ENCODE results near the gene GPC6. TPM values are rescaled to one million over a fixed set of nuclear protein-coding genes. Genes with fewer than 3 reads are reported as not detected.

GPC6 gene
- total and polyA plus RNA-seq, 5 donors from 2014 or later: not detected

GRCh38 chr13:93262729-93263345 lies 36.2 kb downstream of the GPC6 start:
- Histone ChIP-seq H3K4me1 (ENCODE audit: control insufficient read depth, insufficient read depth, low read length, poor library complexity, severe bottlenecking) (no peaks in the 10 kb centered on the region), H3K27ac (ENCODE audit: insufficient read depth, low read length, poor library complexity, severe bottlenecking) (no peak overlapping the region), H3K9me3 (ENCODE audit: control insufficient read depth in 2 of 2, low read length in 2 of 2) (no peaks in the 10 kb centered on the region), H3K4me3 (ENCODE audit: low read depth, low read length) (no peak overlapping the region), H3K27me3 (ENCODE audit: control insufficient read depth, insufficient read depth, low read length) (no peaks in the 10 kb centered on the region), H3K36me3 (ENCODE audit: control insufficient read depth, insufficient read depth, low read length) (no peaks in the 10 kb centered on the region)
- Mint-ChIP-seq H3K36me3 (no peaks in the 10 kb centered on the region), H3K27me3 (no peaks in the 10 kb centered on the region), H3K4me1 (no peaks in the 10 kb centered on the region), H3K9me3 (peaks cover 0 to 4% (median 0%) of the 10 kb centered on the region in 7 donors), H3K4me3 (no peak overlapping the region), H3K27ac (no peak overlapping the region)
- ATAC-seq (ENCODE audit: low read depth in 2 of 2) (no peak), DNase-seq (no peak)

DNA sequence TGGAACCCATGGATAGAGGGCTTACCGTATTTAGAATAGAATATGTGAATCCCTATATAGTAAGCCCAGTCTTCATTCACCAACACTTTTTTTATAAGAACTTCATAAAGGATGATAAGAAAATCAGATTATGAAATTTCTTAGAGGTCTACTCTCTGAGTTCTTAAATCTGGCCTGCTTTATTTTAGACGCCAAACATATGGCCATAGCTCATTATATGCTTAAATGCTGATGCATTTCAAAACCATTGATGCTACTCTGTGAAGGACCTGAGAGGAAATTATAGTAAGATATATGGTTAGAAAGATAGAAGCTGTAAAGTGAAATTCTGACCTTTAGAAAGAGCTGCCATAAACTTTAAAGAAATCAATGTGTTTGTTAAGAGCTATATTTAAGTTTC lies 38.3 kb downstream of the GPC6 start:
- Histone ChIP-seq H3K27me3 (ENCODE audit: control insufficient read depth, insufficient read depth, low read length) (no peaks in the 10 kb centered on the region), H3K9me3 (ENCODE audit: control insufficient read depth in 2 of 2, low read length in 2 of 2) (no peaks in the 10 kb centered on the region), H3K27ac (ENCODE audit: insufficient read depth, low read length, poor library complexity, severe bottlenecking) (no peak overlapping the region), H3K4me1 (ENCODE audit: control insufficient read depth, insufficient read depth, low read length, poor library complexity, severe bottlenecking) (no peaks in the 10 kb centered on the region), H3K4me3 (ENCODE audit: low read depth, low read length) (no peak overlapping the region), H3K36me3 (ENCODE audit: control insufficient read depth, insufficient read depth, low read length) (no peaks in the 10 kb centered on the region)
- Mint-ChIP-seq H3K27me3 (no peaks in the 10 kb centered on the region), H3K27ac (no peak overlapping the region), H3K36me3 (no peaks in the 10 kb centered on the region), H3K4me3 (no peak overlapping the region), H3K9me3 (peaks cover 0 to 4% (median 0%) of the 10 kb centered on the region in 7 donors), H3K4me1 (no peaks in the 10 kb centered on the region)
- no peak for ATAC-seq (ENCODE audit: low read depth in 2 of 2)
- DNase-seq: no peak

DNA sequence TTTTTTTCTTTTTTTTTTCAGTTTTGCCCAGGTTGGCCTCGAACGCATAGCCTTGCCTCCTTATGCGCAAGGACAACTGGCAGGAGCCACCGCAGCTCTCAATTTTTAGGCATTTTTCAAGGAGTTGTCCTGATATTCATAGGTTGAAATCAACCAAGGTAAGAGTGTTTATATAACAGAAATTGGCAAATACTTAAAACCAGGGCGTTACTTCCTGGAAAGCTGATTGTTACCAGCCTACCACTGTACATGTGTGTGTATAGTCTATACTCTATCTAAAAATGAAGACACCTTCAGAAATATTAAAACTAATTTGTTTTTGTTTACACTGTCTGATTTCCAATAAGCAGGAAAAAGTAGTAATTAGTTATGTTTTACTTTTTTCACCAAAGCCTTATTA lies 39.2 kb downstream of the GPC6 start:
- Mint-ChIP-seq H3K27ac (no peak overlapping the region), H3K27me3 (no peaks in the 10 kb centered on the region), H3K4me1 (no peaks in the 10 kb centered on the region), H3K9me3 (peaks cover 0 to 4% (median 0%) of the 10 kb centered on the region in 7 donors), H3K4me3 (no peak overlapping the region), H3K36me3 (no peaks in the 10 kb centered on the region)
- DNase-seq: no peak
- Histone ChIP-seq H3K27me3 (ENCODE audit: control insufficient read depth, insufficient read depth, low read length) (no peaks in the 10 kb centered on the region), H3K27ac (ENCODE audit: insufficient read depth, low read length, poor library complexity, severe bottlenecking) (no peak overlapping the region), H3K4me3 (ENCODE audit: low read depth, low read length) (no peak overlapping the region), H3K36me3 (ENCODE audit: control insufficient read depth, insufficient read depth, low read length) (no peaks in the 10 kb centered on the region), H3K9me3 (ENCODE audit: control insufficient read depth in 2 of 2, low read length in 2 of 2) (no peaks in the 10 kb centered on the region), H3K4me1 (ENCODE audit: control insufficient read depth, insufficient read depth, low read length, poor library complexity, severe bottlenecking) (no peaks in the 10 kb centered on the region)
- no peak for ATAC-seq (ENCODE audit: low read depth in 2 of 2)

DNA sequence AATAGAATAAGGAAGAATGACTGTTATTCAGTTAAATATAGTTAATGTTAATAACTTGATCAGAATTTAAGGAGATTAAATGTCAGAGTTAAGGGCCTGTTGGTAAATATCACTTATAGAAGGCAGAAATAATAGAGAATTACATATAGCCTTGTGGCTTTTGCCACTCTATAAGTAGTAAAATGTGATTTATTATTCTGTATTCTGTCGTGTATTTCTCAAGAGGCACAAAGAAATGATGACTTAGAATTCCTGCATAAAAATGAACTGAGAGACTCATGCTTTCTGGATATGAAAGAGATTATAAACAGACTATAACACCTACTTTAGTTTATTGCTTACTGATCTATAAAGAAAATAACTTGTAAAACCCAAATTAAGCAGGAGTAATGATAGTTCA lies 40.1 kb downstream of the GPC6 start:
- Histone ChIP-seq H3K27ac (ENCODE audit: insufficient read depth, low read length, poor library complexity, severe bottlenecking) (no peak overlapping the region), H3K4me1 (ENCODE audit: control insufficient read depth, insufficient read depth, low read length, poor library complexity, severe bottlenecking) (no peaks in the 10 kb centered on the region), H3K36me3 (ENCODE audit: control insufficient read depth, insufficient read depth, low read length) (no peaks in the 10 kb centered on the region), H3K4me3 (ENCODE audit: low read depth, low read length) (no peak overlapping the region), H3K9me3 (ENCODE audit: control insufficient read depth in 2 of 2, low read length in 2 of 2) (no peaks in the 10 kb centered on the region), H3K27me3 (ENCODE audit: control insufficient read depth, insufficient read depth, low read length) (no peaks in the 10 kb centered on the region)
- no peak overlapping the region for H3K4me3 Mint-ChIP-seq
- H3K27ac Mint-ChIP-seq: no peak overlapping the region
- no peaks in the 10 kb centered on the region for H3K27me3 Mint-ChIP-seq
- peaks cover 0 to 6% (median 0%) of the 10 kb centered on the region in 7 donors for H3K9me3 Mint-ChIP-seq
- DNase-seq (no peak), ATAC-seq (ENCODE audit: low read depth in 2 of 2) (no peak)
- no peaks in the 10 kb centered on the region for H3K4me1 Mint-ChIP-seq
- no peaks in the 10 kb centered on the region for H3K36me3 Mint-ChIP-seq

DNA sequence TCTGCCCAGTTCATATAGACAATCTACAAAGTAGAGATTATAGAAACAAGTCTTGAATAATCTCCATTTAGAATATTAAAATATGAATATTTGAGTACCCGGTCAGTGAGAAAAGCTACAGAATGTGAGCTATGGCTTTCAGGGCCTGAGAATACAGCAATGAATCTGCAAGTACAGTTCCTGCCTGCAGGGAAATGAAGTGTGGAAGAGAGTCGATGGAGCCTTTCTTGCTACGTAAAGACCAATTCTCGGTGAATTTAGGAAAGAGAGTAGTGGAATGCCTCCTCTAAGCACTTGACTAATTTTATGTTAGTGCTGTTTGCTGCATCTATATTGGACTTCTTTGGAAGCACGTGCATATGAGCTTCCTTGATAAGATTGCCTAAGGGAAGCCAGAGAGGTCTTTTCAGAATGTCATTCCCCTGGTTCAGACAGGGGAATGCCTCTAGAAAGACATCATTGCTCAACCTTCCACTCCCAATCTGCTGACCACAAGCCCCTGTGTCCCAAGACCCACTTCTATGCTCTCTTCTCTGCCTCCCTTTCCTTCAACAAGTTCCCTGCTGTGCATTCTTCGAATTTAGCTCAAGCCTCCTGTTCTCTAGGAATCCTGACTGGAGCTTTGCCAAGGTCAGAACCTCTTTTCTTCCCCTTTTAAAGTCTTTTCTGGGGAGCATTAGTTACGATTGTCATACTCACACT lies 41.9 kb downstream of the GPC6 start:
- Histone ChIP-seq H3K4me3 (ENCODE audit: low read depth, low read length) (no peak overlapping the region), H3K27me3 (ENCODE audit: control insufficient read depth, insufficient read depth, low read length) (no peaks in the 10 kb centered on the region), H3K36me3 (ENCODE audit: control insufficient read depth, insufficient read depth, low read length) (no peaks in the 10 kb centered on the region), H3K27ac (ENCODE audit: insufficient read depth, low read length, poor library complexity, severe bottlenecking) (no peak overlapping the region), H3K4me1 (ENCODE audit: control insufficient read depth, insufficient read depth, low read length, poor library complexity, severe bottlenecking) (no peaks in the 10 kb centered on the region), H3K9me3 (ENCODE audit: control insufficient read depth in 2 of 2, low read length in 2 of 2) (no peaks in the 10 kb centered on the region)
- DNase-seq (no peak), ATAC-seq (ENCODE audit: low read depth in 2 of 2) (no peak)
- Mint-ChIP-seq H3K27me3 (no peaks in the 10 kb centered on the region), H3K27ac (no peak overlapping the region), H3K4me3 (no peak overlapping the region), H3K36me3 (no peaks in the 10 kb centered on the region), H3K4me1 (no peaks in the 10 kb centered on the region), H3K9me3 (peaks cover 0 to 4% (median 0%) of the 10 kb centered on the region in 7 donors)

- H3K9me3 ChIP-seq (ENCODE audit: control insufficient read depth in 2 of 2, low read length in 2 of 2): no peaks in the 10 kb centered on the region
- no peaks in the 10 kb centered on the region for H3K36me3 ChIP-seq (ENCODE audit: control insufficient read depth, insufficient read depth, low read length)
- no peak overlapping the region for H3K27ac ChIP-seq (ENCODE audit: insufficient read depth, low read length, poor library complexity, severe bottlenecking)
- Mint-ChIP-seq H3K4me3 (no peak overlapping the region), H3K27me3 (no peaks in the 10 kb centered on the region), H3K4me1 (no peaks in the 10 kb centered on the region), H3K27ac (no peak overlapping the region), H3K9me3 (peaks cover 0 to 4% (median 0%) of the 10 kb centered on the region in 7 donors), H3K36me3 (no peaks in the 10 kb centered on the region)
- no peaks in the 10 kb centered on the region for H3K27me3 ChIP-seq (ENCODE audit: control insufficient read depth, insufficient read depth, low read length)
- no peak overlapping the region for H3K4me3 ChIP-seq (ENCODE audit: low read depth, low read length)
- DNase-seq (no peak), ATAC-seq (ENCODE audit: low read depth in 2 of 2) (no peak)
- no peaks in the 10 kb centered on the region for H3K4me1 ChIP-seq (ENCODE audit: control insufficient read depth, insufficient read depth, low read length, poor library complexity, severe bottlenecking)
Observed at GRCh38 chr13:93270769-93271742, 44.4 kb downstream of the GPC6 start.

DNA sequence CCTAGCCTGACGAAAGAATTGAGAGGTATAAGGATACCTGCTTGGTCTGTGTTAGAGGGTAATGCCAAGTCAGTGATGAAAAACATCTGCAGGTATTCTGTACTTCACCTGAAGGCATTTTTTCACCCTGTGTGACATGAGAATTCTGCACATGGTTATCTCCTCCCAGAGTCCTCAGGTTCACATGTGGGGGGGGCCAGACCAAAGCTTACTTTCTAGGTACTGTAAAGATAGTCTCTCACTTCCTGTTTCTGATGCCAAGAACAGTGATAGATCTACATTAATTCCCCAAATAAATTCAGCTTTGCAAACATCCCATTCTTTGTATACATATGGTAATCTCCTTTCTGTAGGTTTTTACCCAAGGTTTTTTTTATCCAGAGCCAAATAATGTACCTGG lies 53.4 kb downstream of the GPC6 start:
- Mint-ChIP-seq H3K4me3 (no peak overlapping the region), H3K9me3 (peaks cover 0 to 4% (median 0%) of the 10 kb centered on the region in 7 donors), H3K4me1 (no peaks in the 10 kb centered on the region), H3K27me3 (no peaks in the 10 kb centered on the region), H3K27ac (no peak overlapping the region), H3K36me3 (no peaks in the 10 kb centered on the region)
- DNase-seq: no peak
- Histone ChIP-seq H3K27ac (ENCODE audit: insufficient read depth, low read length, poor library complexity, severe bottlenecking) (no peak overlapping the region), H3K9me3 (ENCODE audit: control insufficient read depth in 2 of 2, low read length in 2 of 2) (no peaks in the 10 kb centered on the region), H3K27me3 (ENCODE audit: control insufficient read depth, insufficient read depth, low read length) (no peaks in the 10 kb centered on the region), H3K4me3 (ENCODE audit: low read depth, low read length) (no peak overlapping the region), H3K36me3 (ENCODE audit: control insufficient read depth, insufficient read depth, low read length) (no peaks in the 10 kb centered on the region), H3K4me1 (ENCODE audit: control insufficient read depth, insufficient read depth, low read length, poor library complexity, severe bottlenecking) (no peaks in the 10 kb centered on the region)
- ATAC-seq (ENCODE audit: low read depth in 2 of 2): no peak

All from CD4-positive, CD25-positive, alpha-beta regulatory T cell (primary cell).